ENCODE results near the gene CASKIN1.
"Not testable (repeated sequence)": the region's sequence is repeated elsewhere in the genome, so short reads cannot be mapped to it uniquely, and the experiment has no call there.

The CASKIN1 gene

GRCh38 chr16:2210386-2211365 lies 14.3 kb upstream of the CASKIN1 start, which contains the start of gene BRICD5:
BRICD5 (minus strand) TSS chr16:2210863; CDS start chr16:2210833, 30 bp downstream.
- DNase-seq (ENCODE audit: low spot score), result no peak

- DNase-seq (ENCODE audit: low spot score), result no peak
Measured at GRCh38 chr16:2210009-2210332, 13.6 kb upstream of the CASKIN1 start.

- no peak for DNase-seq (ENCODE audit: low spot score)
Measured at GRCh38 chr16:2209258-2210008, 13.0 kb upstream of the CASKIN1 start.

- DNase-seq (ENCODE audit: low spot score), result no peak
Measured at GRCh38 chr16:2208772-2209171, 12.4 kb upstream of the CASKIN1 start.

GRCh38 chr16:2208308-2208707 lies 11.9 kb upstream of the CASKIN1 start:
- no peak for DNase-seq (ENCODE audit: low spot score)

- no peak for DNase-seq (ENCODE audit: low spot score)
Measured at GRCh38 chr16:2207872-2208271, 11.5 kb upstream of the CASKIN1 start.

- DNase-seq (ENCODE audit: low spot score), result no peak
Measured at GRCh38 chr16:2206780-2207433, 10.5 kb upstream of the CASKIN1 start.

- DNase-seq (ENCODE audit: low spot score), result no peak
Measured at GRCh38 chr16:2206420-2206779, 10.0 kb upstream of the CASKIN1 start.

- DNase-seq (ENCODE audit: low spot score), result no peak
Measured at GRCh38 chr16:2205967-2206313, 9.5 kb upstream of the CASKIN1 start.

GRCh38 chr16:2205104-2205966 lies 8.9 kb upstream of the CASKIN1 start, which contains the start of gene MLST8:
MLST8 (plus strand) TSS chr16:2205454; CDS start chr16:2206086, 632 bp downstream.
- DNase-seq (ENCODE audit: low spot score), result peak; percentile 87

GRCh38 chr16:2204416-2205103 lies 8.2 kb upstream of the CASKIN1 start:
- DNase-seq (ENCODE audit: low spot score), result no peak

- DNase-seq (ENCODE audit: low spot score), result not testable (repeated sequence)
Measured at GRCh38 chr16:2203119-2203688, 6.8 kb upstream of the CASKIN1 start.

GRCh38 chr16:2200313-2200712 lies 3.9 kb upstream of the CASKIN1 start:
- DNase-seq (ENCODE audit: low spot score), result no peak

- DNase-seq (ENCODE audit: low spot score), result no peak
Measured at GRCh38 chr16:2199621-2200139, 3.3 kb upstream of the CASKIN1 start.

- no peak for DNase-seq (ENCODE audit: low spot score)
Measured at GRCh38 chr16:2199095-2199494, 2.7 kb upstream of the CASKIN1 start.

GRCh38 chr16:2198283-2198682 lies 1.9 kb upstream of the CASKIN1 start:
- no peak for DNase-seq (ENCODE audit: low spot score)

- no peak for DNase-seq (ENCODE audit: low spot score)
Measured at GRCh38 chr16:2197765-2198164, 1.4 kb upstream of the CASKIN1 start.

GRCh38 chr16:2196981-2197511 lies 641 bp upstream of the CASKIN1 start:
- no peak for DNase-seq (ENCODE audit: low spot score)

GRCh38 chr16:2195322-2196161 lies 863 bp downstream of the CASKIN1 start:
- no peak for DNase-seq (ENCODE audit: low spot score)
